ENCODE data around the gene UGGT1.

DNA sequence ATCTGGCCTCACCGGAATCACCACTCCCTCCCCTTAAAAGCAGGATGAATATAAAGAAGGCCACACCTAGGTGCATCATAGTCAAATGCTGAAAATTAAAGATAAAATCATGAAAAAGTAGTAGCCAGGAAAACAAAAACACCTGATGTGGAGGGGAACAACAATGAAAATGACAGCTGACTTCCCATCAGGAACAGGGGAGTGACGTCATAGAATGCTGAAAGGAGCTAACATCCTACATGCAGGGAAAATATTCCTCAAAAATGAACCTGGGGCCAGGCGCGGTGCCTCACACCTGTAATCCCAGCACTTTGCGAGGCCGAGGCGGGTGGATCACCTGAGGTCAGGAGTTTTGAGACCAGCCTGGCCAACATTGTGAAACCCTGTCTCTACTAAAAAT lies 108.1 kb downstream of the UGGT1 start:
- TF ChIP-seq GATA2 (IDR thresholded peaks at IDR 0.05; ENCODE audit: low read depth, low read length) (no peak), GATA3 (IDR thresholded peaks at IDR 0.05; ENCODE audit: low read depth, low read length) (no peak)

Measured in SH-SY5Y (cell line).